ENCODE results near the gene FAM177B.
A peak's percentile ranks its signal among the peaks of the same experiment; 100 is the strongest.

Gene FAM177B

GRCh38 chr1:222736972-222737371, at the start of gene FAM177B:
Gene FAM177B (plus strand): TSS chr1:222737202. CDS start chr1:222746546, 9,344 bp downstream.
- Histone ChIP-seq H3K36me3 (ENCODE audit: control insufficient read depth, low read depth, low read length) (peaks cover 17% of the 10 kb centered on the region), H3K27ac (ENCODE audit: low read length) (no peak within 1 kb of the TSS), H3K4me1 (ENCODE audit: control insufficient read depth, low read depth, low read length) (peaks cover 23% of the 10 kb centered on the region), H3K9ac (ENCODE audit: low read length) (no peak within 1 kb of the TSS), H3K9me3 (ENCODE audit: control insufficient read depth, low read depth, low read length) (no peaks in the 10 kb centered on the region), H3K27me3 (ENCODE audit: control insufficient read depth, insufficient read depth, low read length) (no peaks in the 10 kb centered on the region), H3K4me3 (ENCODE audit: low read length) (no peak within 1 kb of the TSS)

DNA sequence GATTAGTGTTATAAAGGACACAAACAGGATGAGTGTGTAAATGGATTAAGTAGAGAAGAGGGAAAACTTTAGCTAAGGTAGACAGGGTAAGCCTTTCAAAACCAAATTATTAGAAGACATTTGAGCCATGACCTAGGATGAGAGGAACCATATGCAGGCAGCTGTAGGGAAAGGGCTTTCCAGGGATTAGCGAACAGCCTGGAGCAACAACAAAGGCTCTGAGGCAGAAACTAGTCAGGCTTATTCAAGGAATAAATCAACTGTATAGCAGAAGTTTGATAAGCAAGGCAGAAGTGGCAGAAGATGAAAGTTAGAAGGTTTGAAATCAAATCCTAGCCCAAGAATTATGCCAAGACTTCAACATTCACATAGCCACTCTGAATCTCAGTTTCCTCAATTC, 46.0 kb upstream of the FAM177B start:
- Histone ChIP-seq H3K9me3 (ENCODE audit: control insufficient read depth, low read depth, low read length) (no peaks in the 10 kb centered on the region), H3K27me3 (ENCODE audit: control insufficient read depth, insufficient read depth, low read length) (no peaks in the 10 kb centered on the region), H3K27ac (ENCODE audit: low read length) (no peak overlapping the region), H3K36me3 (ENCODE audit: control insufficient read depth, low read depth, low read length) (peaks cover 11% of the 10 kb centered on the region), H3K4me1 (ENCODE audit: control insufficient read depth, low read depth, low read length) (no peaks in the 10 kb centered on the region), H3K9ac (ENCODE audit: low read length) (no peak overlapping the region), H3K4me3 (ENCODE audit: low read length) (no peak overlapping the region)

DNA sequence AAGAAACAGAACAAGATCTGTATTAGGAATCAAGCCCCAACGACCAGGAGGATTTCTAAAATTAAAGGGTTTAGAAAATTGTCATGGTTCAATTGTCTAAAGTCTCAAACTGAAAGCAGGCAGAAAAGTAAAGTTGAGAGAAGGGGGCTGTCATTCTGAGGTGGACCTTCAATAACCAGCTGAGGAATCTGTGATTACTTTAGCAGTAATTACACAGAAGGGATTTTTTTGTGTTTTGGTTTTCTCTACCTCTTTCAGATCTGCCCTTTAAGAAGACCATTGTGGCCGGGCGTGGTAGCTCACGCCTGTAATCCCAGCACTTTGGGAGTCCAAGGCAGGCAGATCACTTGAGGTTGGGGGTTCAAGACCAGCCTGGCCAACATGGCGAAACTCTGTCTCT, 42.1 kb upstream of the FAM177B start:
- Histone ChIP-seq H3K4me3 (ENCODE audit: low read length) (no peak overlapping the region), H3K9ac (ENCODE audit: low read length) (no peak overlapping the region), H3K4me1 (ENCODE audit: control insufficient read depth, low read depth, low read length) (no peaks in the 10 kb centered on the region), H3K36me3 (ENCODE audit: control insufficient read depth, low read depth, low read length) (no peaks in the 10 kb centered on the region), H3K27me3 (ENCODE audit: control insufficient read depth, insufficient read depth, low read length) (no peaks in the 10 kb centered on the region), H3K27ac (ENCODE audit: low read length) (no peak overlapping the region), H3K9me3 (ENCODE audit: control insufficient read depth, low read depth, low read length) (no peaks in the 10 kb centered on the region)

GRCh38 chr1:222696741-222697140, 40.3 kb upstream of the FAM177B start:
- Histone ChIP-seq H3K4me1 (ENCODE audit: control insufficient read depth, low read depth, low read length) (no peaks in the 10 kb centered on the region), H3K9me3 (ENCODE audit: control insufficient read depth, low read depth, low read length) (no peaks in the 10 kb centered on the region), H3K9ac (ENCODE audit: low read length) (no peak overlapping the region), H3K27me3 (ENCODE audit: control insufficient read depth, insufficient read depth, low read length) (no peaks in the 10 kb centered on the region), H3K4me3 (ENCODE audit: low read length) (no peak overlapping the region), H3K27ac (ENCODE audit: low read length) (no peak overlapping the region), H3K36me3 (ENCODE audit: control insufficient read depth, low read depth, low read length) (peaks cover 3% of the 10 kb centered on the region)

- no peaks in the 10 kb centered on the region for H3K4me1 ChIP-seq (ENCODE audit: control insufficient read depth, low read depth, low read length)
- no peaks in the 10 kb centered on the region for H3K9me3 ChIP-seq (ENCODE audit: control insufficient read depth, low read depth, low read length)
- peaks cover 5% of the 10 kb centered on the region for H3K36me3 ChIP-seq (ENCODE audit: control insufficient read depth, low read depth, low read length)
- H3K9ac ChIP-seq (ENCODE audit: low read length): no peak overlapping the region
- no peak overlapping the region for H3K27ac ChIP-seq (ENCODE audit: low read length)
- H3K27me3 ChIP-seq (ENCODE audit: control insufficient read depth, insufficient read depth, low read length): no peaks in the 10 kb centered on the region
- no peak overlapping the region for H3K4me3 ChIP-seq (ENCODE audit: low read length)
These were observed 39.8 kb upstream of the FAM177B start for GRCh38 chr1:222697203-222697602.

DNA sequence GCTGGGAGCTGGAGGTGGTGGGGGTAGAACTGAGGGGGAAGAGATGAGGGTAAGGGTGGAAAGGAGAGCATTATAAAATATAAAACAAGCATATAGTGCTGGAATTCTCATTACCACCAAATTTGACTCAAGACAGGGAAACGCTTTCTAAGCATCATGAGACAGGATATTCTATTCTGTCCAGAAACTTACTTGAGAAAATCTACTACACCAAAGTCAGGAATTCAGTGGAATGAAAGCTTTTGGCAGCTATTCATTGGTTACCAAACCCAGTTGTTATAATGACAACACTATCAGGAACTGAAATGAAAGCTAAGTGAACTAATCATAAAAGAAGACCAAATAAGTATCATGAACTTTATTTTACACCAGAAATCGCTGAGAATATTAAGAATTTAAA, 39.2 kb upstream of the FAM177B start:
- H3K9ac ChIP-seq (ENCODE audit: low read length): no peak overlapping the region
- H3K9me3 ChIP-seq (ENCODE audit: control insufficient read depth, low read depth, low read length): no peaks in the 10 kb centered on the region

DNA sequence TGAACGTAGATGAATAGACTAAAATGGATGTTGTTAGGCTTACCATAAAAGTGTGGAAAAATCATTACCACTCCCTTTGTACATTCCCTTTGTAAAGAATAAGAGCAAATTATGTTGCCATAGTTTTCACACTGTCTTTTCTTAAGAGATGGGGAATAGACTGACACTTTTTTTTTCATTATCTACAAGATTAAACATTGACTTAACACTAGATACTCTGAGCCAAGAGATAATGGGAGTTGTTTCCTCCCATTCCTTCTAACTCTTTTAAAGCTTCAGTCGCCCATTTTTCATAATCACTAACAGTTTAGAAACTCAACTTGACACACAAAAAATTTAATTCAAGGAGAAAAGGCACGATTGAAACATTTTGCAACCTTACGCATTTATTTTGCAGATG, 34.8 kb upstream of the FAM177B start:
- Histone ChIP-seq H3K36me3 (ENCODE audit: control insufficient read depth, low read depth, low read length) (peaks cover 14% of the 10 kb centered on the region), H3K27ac (ENCODE audit: low read length) (no peak overlapping the region), H3K9ac (ENCODE audit: low read length) (no peak overlapping the region)

More for the DNA sequence above, 39.2 kb upstream of the FAM177B start:
- Histone ChIP-seq H3K27me3 (ENCODE audit: control insufficient read depth, insufficient read depth, low read length) (no peaks in the 10 kb centered on the region), H3K36me3 (ENCODE audit: control insufficient read depth, low read depth, low read length) (peaks cover 11% of the 10 kb centered on the region), H3K27ac (ENCODE audit: low read length) (no peak overlapping the region), H3K4me3 (ENCODE audit: low read length) (no peak overlapping the region), H3K4me1 (ENCODE audit: control insufficient read depth, low read depth, low read length) (no peaks in the 10 kb centered on the region)

GRCh38 chr1:222704260-222704659, 32.7 kb upstream of the FAM177B start:
- Histone ChIP-seq H3K9me3 (ENCODE audit: control insufficient read depth, low read depth, low read length) (peaks cover 8% of the 10 kb centered on the region), H3K9ac (ENCODE audit: low read length) (no peak overlapping the region), H3K36me3 (ENCODE audit: control insufficient read depth, low read depth, low read length) (peaks cover 14% of the 10 kb centered on the region), H3K27ac (ENCODE audit: low read length) (no peak overlapping the region), H3K4me1 (ENCODE audit: control insufficient read depth, low read depth, low read length) (no peaks in the 10 kb centered on the region), H3K27me3 (ENCODE audit: control insufficient read depth, insufficient read depth, low read length) (no peaks in the 10 kb centered on the region), H3K4me3 (ENCODE audit: low read length) (no peak overlapping the region)

More for the DNA sequence above, 34.8 kb upstream of the FAM177B start:
- H3K27me3 ChIP-seq (ENCODE audit: control insufficient read depth, insufficient read depth, low read length): no peaks in the 10 kb centered on the region
- peaks cover 8% of the 10 kb centered on the region for H3K9me3 ChIP-seq (ENCODE audit: control insufficient read depth, low read depth, low read length)
- no peaks in the 10 kb centered on the region for H3K4me1 ChIP-seq (ENCODE audit: control insufficient read depth, low read depth, low read length)
- no peak overlapping the region for H3K4me3 ChIP-seq (ENCODE audit: low read length)

DNA sequence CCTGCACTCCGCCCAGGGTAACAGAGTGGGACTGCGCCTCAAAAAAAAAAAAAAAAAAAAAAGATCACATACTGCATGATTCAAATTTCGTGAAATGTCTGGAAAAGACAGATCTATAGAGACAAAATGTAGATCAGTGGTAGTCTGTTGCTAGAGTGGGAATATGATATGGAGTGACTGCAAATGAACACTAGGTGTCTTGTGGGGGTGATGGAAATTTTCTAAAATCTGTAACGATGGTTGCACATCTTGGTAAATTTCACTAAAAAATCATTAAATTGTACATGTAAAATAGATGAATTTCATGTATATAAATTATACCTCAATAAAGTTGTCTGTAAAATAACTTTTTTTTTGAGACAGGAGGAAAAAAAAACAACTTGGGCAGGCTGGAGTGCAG, 30.2 kb upstream of the FAM177B start:
- Histone ChIP-seq H3K27me3 (ENCODE audit: control insufficient read depth, insufficient read depth, low read length) (no peaks in the 10 kb centered on the region), H3K4me3 (ENCODE audit: low read length) (no peak overlapping the region), H3K9ac (ENCODE audit: low read length) (no peak overlapping the region), H3K36me3 (ENCODE audit: control insufficient read depth, low read depth, low read length) (peaks cover 11% of the 10 kb centered on the region), H3K4me1 (ENCODE audit: control insufficient read depth, low read depth, low read length) (peaks cover 5% of the 10 kb centered on the region), H3K27ac (ENCODE audit: low read length) (no peak overlapping the region), H3K9me3 (ENCODE audit: control insufficient read depth, low read depth, low read length) (peaks cover 8% of the 10 kb centered on the region)

DNA sequence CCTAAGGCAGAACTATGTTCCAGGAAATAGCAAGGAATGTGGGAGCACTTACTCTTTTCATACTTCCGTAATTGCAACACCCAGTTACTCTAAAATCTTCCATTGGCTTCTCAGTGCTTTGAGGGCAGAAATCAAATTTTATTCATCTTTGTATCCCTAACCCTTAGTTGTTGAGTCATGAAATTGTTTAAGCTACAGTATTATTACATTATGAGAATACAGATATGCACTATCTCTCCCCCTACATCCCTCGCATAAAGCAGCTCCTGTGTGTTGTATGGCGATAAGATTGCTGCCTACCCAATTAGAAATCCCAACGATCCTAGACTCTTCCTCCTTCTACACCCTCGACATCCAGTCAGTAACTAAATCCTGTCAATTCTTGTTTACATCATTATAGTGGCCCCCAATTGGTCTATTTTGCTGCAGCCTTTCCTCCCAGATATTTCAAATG, 27.3 kb upstream of the FAM177B start:
- H3K9ac ChIP-seq (ENCODE audit: low read length): no peak overlapping the region
- peaks cover 2% of the 10 kb centered on the region for H3K9me3 ChIP-seq (ENCODE audit: control insufficient read depth, low read depth, low read length)
- peaks cover 5% of the 10 kb centered on the region for H3K4me1 ChIP-seq (ENCODE audit: control insufficient read depth, low read depth, low read length)
- H3K4me3 ChIP-seq (ENCODE audit: low read length): no peak overlapping the region
- H3K27me3 ChIP-seq (ENCODE audit: control insufficient read depth, insufficient read depth, low read length): no peaks in the 10 kb centered on the region
- H3K36me3 ChIP-seq (ENCODE audit: control insufficient read depth, low read depth, low read length): no peaks in the 10 kb centered on the region
- H3K27ac ChIP-seq (ENCODE audit: low read length): no peak overlapping the region

- H3K9me3 ChIP-seq (ENCODE audit: control insufficient read depth, low read depth, low read length): no peaks in the 10 kb centered on the region
- no peaks in the 10 kb centered on the region for H3K27me3 ChIP-seq (ENCODE audit: control insufficient read depth, insufficient read depth, low read length)
- H3K27ac ChIP-seq (ENCODE audit: low read length): no peak overlapping the region
- peak overlapping the region; percentile 82 for H3K4me3 ChIP-seq (ENCODE audit: low read length)
- peaks cover 5% of the 10 kb centered on the region for H3K4me1 ChIP-seq (ENCODE audit: control insufficient read depth, low read depth, low read length)
- H3K9ac ChIP-seq (ENCODE audit: low read length): peak overlapping the region; percentile 84
- H3K36me3 ChIP-seq (ENCODE audit: control insufficient read depth, low read depth, low read length): no peaks in the 10 kb centered on the region
These were observed 25.4 kb upstream of the FAM177B start for GRCh38 chr1:222711319-222712252.

Measured in iPS-18a (cell line).